Activated CD4-positive, alpha-beta T cell treated with anti-CD3 and anti-CD28 coated beads, Interleukin-2, Interleukin-4, amounts not matched to agents 100 ng/mL and 50 ng/mL, durations not matched to agents 16 hours and 8 hours (primary cell): ENCODE results near the gene DALRD3.
A peak's percentile ranks its signal among the peaks of the same experiment; 100 is the strongest.
"Not testable (repeated sequence)": the region's sequence is repeated elsewhere in the genome, so short reads cannot be mapped to it uniquely, and the experiment has no call there.

Source experiments
- DNase-seq: peaks from one replicate; pipeline ENCODE4 v3.0.0-alpha.2; 2020; ENCODE audit warnings: low spot score

The DALRD3 gene

DNA sequence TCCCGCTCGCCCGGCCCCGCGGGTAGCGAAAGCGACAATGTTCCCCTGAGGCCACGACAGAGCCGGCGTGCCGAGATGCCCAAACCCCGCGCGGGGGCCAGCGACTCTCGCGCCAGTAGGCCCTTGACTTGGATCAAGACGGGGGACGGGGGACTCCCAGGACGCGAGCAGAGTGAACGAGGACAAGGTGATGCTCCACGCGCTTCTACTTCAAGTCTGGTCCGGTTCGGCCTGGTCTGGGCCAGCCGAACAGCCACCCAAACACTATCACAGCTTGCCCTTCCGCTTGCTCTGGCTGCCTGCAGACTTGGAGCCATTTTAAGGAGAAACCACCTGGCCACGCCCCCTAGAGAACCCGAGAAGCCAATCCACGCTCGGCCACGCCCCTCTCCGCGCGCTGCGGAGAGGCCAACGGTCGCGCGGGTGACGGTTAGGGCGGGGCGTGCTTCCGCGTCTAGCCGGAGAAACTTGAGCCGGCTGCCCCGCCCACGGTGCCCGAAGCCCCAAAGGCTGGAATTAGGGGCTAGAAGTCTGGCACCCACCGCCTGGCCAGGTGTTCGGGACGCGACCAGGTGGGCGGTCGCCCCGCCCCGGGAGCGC is 2.9 kb upstream of the DALRD3 start:
- DNase-seq, result peak; percentile 99

DNA sequence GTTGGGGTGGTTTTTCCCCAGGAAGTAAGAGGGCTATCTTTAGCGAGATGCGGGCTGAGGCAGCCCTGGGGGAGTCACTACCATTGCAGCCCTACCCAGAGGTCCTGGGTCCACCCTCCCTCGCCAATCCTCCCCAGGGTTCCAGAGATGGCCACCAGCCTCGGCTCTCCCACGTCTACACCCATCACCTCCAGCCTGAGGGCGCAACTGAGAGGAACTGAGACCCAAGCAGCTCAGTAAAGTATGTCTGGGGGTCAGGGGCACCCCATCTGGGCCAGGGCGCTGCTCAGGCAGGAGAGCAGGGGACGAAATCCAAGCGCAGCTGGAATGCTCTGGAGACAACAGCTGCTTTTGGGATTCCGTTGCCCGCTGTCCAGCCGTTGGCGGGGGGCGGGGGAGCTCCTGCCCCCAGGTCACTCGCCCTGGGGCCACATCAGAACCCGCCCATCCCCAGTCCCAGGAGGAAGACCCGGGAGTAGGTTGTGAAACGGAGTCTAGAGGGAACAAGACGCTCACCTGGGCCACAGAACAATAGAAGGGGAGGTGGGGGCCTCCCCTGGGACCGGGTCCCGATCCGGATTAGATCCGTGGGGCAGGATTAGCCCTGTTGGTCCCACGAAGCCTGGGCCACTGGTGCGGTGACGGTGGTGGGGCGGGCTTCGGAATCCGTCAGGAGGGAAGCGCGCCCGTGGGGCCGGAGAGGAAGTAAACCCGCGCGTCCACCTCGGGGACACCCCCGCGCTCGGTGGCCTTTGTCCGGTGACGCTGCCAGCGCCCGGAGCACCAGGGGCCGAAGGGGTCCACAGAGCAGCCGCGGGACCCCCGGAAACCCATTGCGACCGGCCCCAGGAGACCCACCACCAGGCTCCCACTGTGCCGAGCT is 2.2 kb upstream of the DALRD3 start:
- DNase-seq, result peak; percentile 42

- DNase-seq, result no peak
Measured at GRCh38 chr3:49019941-49020329, 1.6 kb upstream of the DALRD3 start.

- DNase-seq, result no peak
Measured at GRCh38 chr3:49018707-49019006, 277 bp upstream of the DALRD3 start.

DNA sequence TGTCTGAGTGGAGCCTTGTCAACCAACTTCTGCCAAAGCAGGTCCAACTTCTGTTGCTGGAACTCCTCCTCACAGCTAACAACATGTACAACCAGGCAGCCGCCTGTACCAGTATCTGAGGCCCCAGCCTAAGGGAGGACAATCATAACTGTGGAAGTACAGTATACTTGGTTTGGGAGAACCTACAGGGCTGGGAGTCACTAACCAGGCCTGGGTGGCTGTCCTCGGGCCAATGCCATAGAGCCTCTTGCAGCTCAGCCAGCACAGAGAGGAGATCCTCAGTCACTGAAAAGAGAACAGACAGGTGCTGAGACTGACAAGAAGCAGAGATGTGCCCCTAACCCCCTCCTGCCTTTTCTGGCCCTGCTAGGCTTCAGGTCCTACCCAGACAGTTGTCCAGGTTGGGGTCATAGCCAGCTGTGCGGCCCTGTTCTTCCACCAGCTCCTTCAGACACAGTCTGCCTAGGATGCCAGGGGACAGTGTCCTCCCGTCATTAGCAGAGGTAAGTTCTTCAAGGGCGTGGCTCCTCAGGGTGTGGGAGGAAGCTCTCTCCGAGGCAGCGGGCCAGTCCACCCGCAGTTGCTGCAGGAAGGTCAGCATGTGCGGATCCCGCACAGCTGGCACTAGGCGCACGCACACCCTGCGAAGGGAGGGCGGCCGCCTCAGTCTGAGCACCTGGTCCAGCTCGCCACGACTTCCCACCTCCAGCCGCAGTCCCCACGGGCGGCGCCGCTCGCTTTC is 980 bp downstream of the DALRD3 start:
- DNase-seq, result no peak

DNA sequence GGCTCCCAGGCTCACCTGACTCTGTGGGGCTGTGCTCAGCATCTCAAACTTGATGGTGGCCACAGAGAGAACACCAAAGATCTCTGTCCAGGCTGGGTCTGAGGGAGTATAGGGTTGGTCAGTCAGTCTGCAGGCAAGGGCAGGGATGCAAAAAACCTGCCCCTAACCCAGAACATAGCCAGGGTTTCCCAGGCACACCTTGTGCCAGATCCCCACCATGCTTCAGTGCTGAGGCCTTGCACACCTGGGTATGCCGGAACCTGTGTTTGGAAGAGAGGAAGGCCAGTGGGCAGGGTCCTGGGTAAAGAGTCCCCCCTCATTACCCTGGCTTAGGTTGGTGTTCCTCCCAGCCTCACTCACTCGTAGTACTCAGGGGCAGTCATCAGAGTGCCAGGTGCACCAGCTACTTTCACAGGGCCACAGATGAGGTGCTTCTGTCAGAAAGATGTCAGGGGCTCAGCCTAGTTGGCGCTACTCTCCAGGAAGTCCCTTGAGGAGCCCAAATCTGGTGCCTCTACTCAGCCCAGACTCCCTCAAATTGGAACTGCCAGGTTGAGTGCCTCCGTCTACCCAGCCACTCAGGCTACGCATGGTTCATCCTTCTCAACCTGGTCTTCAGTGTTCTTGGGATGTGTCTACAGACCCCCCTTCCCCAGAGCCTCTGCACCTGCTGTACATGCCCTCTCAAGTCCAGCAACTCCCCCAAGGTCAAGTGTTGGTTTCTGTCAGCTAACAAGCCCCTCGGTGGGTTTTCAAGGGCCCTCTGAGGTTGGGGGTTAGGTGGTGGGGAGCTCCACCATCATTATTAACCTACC is 1.8 kb downstream of the DALRD3 start:
- DNase-seq, result no peak

GRCh38 chr3:49015765-49016164 is 2.6 kb downstream of the DALRD3 start:
- no peak for DNase-seq

DNA sequence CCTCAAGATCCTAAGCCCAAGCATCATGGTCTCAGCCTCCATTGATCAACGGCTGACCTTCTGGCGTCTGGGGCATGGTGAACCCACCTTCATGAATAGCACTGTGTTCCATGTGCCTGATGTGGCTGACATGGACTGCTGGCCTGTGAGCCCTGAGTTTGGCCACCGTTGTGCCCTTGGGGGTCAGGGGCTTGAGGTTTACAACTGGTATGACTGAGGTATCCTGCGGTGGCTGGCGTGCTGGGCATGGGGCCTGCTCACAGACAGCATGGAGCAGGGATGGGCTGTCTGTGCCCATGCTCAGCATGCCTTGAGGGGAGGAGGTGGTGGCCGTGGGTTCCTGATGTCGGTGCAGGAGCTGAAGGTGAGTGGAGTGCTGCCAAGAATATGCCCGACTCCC is 3.3 kb downstream of the DALRD3 start:
- no peak for DNase-seq

- peak; percentile 42 for DNase-seq
Measured at GRCh38 chr3:49013738-49014660, 4.4 kb downstream of the DALRD3 start.

DNA sequence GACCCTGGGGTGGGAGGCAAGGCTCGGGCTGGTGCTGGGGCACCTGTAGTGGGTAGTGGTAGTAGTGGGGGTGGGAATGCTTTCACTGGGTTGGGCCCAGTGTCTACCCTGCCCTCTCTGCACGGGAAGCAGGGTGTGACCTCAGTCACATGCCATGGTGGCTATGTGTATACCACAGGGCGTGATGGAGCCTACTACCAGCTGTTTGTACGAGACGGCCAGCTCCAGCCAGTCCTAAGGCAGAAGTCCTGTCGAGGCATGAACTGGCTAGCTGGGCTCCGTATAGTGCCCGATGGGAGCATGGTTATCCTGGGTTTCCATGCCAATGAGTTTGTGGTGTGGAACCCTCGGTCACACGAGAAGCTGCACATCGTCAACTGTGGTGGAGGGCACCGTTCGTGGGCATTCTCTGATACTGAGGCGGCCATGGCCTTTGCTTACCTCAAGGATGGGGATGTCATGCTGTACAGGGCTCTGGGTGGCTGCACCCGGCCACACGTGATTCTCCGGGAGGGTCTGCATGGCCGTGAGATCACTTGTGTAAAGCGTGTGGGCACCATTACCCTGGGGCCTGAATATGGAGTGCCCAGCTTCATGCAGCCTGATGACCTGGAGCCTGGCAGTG is 5.2 kb downstream of the DALRD3 start:
- no peak for DNase-seq

GRCh38 chr3:49012441-49013017 is 5.9 kb downstream of the DALRD3 start:
- DNase-seq, result no peak

DNA sequence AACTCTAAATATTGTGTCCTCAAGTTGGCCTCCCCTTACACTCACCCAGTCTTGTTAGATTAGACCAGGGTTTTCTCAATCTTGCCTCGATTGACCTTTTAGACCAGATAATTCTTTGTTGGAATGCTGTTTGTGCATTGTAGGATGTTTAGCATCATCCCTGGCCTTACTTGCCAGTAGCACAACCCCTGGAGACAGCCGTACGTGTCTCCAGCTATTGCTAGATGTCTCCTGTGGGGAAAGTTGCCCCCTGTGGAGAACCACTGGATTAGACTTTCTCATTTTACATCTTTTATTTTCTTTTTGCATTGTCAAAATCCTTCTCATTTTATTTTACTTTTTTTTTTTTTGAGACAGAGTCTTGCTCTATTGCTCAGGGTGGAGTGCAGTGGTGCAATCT is 9.0 kb downstream of the DALRD3 start:
- DNase-seq, result no peak

DNA sequence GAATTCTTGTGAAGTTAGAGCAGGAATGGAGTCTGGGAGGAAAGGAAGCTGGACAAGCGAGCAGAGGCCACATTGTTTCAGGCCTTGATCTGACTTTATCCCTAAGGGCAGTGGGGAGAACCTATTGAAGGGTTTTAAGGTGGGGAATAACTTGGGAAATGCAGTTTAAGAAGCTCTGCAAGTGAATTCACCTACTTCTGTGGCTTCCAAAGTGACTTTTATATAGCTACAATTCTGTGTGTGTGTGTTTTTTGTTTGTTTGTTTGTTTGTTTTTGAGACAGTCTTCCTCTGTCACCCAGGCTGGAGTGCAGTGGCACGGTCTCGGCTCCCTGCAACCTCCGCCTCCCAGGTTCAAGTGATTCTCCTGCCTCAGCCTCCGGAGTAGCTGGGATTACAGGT is 9.8 kb downstream of the DALRD3 start:
- DNase-seq, result not testable (repeated sequence)

- peak; percentile 93 for DNase-seq
Measured at GRCh38 chr3:49007771-49008528, 10.4 kb downstream of the DALRD3 start.

DNA sequence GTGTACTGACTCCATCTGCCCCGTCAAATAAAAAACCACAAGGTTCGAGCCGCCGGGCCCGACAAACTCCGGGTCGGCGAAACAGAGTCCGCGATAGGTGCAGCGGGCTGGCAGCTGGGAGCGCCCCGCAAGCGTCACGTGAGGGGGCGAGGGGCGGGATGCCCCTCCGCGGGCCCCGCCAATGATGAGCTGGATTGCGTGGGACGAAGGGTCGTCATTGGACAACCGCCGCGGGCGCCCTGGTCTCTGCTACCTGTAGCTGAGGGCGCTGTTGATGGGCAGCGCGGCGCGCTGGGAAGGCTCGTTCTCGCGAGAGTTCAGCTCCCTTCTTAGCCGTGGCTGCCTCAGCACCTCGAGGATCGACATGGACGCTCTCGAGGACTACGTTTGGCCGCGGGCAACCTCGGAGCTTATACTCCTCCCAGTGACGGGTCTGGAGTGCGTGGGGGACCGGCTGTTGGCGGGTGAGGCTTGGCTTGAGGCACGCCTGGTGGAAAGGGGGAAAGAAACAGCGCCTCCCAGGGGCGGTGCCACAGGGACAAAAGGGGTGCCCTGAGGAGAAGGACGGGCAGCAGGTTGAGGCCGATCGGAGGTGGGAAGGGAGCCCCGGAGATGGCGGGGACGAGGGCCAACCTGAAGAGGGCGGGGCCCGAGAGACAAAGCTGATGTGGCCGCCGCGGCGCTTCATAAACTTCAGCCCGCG is 11.2 kb downstream of the DALRD3 start, which contains the start of gene WDR6:
Gene WDR6, plus strand, starts transcription at position 324 of the 703 bp plus-strand sequence. Its CDS starts 41 bp downstream, at position 365.
- DNase-seq, result peak; percentile 98

DNA sequence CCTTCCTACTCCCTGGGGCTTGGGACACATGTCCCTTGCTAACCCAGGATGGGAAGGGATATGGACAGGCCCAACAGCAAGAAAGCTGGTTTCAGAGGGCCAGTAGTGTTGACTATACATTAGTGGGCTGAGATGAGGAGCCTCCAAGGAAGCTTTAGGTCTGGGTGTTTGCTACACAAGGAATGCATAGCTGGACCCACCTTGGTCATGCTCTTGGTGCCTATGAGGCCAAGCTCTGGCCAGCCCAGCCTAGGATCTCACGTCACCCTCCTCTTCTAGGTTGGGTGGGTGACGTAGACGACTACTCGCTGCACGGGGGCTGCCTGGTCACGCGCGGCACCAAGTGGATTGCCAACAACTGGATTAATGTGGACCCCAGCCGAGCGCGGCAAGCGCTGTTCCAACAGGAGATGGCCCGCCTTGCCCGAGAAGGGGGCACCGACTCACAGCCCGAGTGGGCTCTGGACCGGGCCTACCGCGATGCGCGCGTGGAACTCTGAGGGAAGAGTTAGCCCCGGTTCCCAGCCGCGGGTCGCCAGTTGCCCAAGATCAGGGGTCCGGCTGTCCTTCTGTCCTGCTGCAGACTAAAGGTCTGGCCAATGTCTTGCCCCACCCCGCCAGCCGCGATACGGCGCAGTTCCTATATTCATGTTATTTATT is 11.8 kb downstream of the DALRD3 start:
- no peak for DNase-seq

DNA sequence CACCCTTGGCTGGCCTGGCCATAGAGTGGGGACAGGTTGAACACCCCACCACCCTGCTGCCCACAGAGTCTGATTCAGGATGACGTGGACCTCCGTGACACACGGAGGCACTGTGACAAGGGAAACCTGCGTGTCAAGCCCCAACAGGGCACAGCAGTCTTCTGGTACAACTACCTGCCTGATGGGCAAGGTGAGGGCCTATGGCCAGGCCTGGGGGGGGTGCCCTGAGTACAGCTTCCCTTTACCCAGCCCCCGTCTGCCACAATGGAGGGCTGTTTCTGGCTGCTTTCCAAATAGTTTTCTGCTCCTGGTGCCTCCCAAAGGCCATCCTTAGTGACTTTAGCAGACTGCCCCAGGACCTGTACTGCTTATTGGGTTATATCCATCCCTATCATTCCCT is 12.4 kb downstream of the DALRD3 start:
- no peak for DNase-seq

GRCh38 chr3:49005303-49005680 is 13.1 kb downstream of the DALRD3 start:
- no peak for DNase-seq
